Fibroblast of peridontal ligament (primary cell): ENCODE results near the gene CCDC192.

Source experiments
- DNase-seq: peaks from one replicate; pipeline ENCODE4 v3.0.0-alpha.2; 2010; ENCODE audit errors: extremely low read depth

CCDC192 gene

DNA sequence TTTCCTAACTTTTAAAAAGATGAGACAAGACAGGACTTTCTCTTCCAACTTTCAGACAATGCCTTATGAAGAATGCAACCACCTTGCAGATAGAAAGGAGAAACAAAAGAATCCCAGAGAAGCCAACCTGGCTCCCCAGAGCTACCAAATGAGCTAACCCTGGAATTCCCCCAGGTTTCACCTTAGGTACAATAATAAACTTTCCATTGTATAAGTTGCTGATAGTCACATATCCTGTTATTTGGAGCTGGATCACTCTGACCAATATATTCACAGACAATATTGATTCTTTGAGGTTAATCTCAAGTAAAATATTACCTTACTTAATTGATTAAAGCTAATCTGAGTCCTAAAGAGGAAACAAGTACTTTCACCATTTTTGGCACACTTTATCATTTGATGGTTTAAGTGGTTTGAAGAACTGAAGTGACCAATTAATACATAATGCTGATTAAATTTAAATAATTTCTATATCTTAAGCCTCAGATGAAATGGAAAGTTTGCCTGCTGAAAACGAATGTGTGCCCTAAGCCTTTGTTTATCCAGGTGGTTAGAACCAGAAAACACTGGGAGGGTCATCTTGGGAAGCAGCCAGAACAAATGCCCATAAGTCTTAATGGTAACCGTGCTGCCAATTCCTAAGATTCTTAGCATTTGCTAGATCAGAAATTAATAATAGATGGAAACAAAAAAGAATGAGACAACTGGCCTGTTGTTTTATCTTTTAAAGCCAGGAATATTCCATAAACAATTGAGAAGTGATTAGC is 220.8 kb downstream of the CCDC192 start:
- DNase-seq = no peak

DNA sequence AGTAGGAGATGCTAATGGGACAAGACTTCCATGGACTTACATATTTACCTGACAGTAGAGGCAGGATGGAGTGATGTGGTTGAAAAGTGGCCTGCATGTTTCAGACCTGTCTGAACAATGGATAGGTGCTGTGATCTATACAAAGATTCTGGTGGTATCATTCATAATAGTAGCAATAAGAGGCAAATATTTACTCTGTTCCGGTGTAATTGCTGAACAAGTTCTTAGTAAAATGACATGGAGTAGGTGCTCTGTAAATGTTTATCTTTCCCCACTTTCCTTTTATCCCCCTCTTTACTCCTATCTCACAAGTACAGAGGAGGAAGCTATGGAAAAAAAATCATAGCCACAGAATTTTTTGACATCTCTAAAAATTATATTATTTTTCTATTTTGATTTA is 221.4 kb downstream of the CCDC192 start:
- DNase-seq = no peak

DNA sequence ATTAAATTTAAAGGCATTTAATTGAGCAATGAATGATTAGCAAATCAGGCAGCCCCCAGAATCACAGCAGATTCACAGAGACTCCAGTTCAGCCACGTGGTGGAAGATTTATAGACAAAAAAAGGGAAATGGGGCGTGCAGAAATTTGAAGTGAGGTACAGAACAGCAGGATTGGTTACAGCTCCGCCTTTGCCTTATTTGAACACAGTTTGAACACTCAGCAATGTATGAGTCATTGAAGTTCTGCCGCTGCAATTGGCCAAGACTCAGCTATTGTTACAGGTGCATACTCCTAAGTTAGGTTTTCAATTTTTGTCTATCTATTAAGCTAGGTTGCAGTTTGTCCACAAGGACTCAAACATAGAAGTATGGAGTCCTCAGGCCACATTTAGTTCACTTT is 222.7 kb downstream of the CCDC192 start:
- no peak for DNase-seq

DNA sequence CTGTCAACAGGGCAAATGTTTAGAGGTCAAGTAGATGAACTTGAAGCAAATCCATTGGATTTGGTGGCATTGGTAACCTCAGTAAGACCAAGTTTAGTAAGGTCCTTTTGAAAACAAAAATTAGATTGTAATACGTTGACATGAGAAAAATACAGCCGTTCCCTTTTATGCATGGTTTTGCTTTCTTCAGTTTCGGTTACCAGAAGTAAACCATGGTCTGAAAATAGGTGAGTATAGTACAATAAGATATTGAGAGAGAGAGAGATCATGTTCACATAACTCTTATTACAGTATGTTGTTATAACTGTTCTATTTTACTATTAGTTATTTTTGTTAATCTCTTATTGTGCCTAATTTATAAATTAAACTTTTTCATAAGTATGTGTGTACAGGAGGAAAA is 223.8 kb downstream of the CCDC192 start:
- DNase-seq = no peak

DNA sequence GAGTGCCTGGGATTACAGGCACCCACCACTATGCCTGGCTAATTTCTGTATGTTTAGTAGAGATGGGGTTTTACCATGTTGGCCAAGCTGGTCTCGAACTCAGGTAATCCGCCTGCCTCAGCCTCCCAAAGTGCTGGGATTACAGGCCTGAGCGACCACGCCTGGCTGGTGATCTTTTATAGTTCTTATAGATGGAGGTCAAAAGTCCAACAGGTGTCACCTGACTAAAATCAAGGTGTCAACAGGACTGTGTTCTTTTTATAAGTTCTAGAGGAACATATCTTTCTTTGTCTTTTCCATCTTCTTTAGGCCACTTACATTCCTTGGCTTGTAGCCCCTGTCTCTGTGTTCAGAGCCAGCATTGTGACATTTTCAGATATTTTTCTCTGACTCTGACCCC is 224.9 kb downstream of the CCDC192 start:
- DNase-seq = no peak

DNA sequence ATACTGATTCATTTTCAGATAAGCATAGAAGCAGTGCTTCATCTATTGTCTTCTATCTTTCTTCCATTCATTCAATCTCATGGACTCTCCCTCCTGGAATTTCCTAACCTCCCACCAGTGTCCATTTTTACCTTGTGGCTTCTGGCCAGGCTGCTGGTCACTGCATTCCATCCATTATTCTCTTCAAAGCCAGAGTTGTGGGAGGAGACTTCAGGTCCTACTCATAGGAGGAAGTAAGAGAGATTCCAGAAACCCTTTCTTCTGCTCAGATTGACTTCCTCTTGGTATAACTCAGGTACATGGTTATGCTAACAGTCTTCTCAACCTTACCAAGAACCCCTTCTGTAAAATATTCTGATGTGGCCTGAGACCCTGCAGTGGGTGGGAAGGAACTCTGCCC is 227.1 kb downstream of the CCDC192 start:
- no peak for DNase-seq

DNA sequence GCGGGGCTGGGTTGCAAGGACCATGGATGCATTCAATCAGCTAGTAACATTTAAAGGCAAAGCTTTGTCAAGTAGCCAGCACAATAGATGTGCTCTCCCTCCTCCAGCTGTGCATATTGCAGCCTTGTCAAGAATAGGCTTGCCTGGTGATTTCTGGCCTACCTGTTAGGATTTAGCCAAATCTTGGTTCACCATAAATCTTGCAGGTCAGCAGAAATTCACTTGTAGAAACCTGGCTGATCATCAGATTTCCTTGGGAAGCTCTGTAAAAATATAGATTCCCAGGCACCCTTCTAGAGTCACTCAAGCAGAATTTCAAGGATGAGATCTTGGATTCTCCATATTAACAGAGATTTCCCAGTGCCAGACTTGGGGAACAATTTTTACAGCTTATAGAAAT is 228.2 kb downstream of the CCDC192 start:
- no peak for DNase-seq

DNA sequence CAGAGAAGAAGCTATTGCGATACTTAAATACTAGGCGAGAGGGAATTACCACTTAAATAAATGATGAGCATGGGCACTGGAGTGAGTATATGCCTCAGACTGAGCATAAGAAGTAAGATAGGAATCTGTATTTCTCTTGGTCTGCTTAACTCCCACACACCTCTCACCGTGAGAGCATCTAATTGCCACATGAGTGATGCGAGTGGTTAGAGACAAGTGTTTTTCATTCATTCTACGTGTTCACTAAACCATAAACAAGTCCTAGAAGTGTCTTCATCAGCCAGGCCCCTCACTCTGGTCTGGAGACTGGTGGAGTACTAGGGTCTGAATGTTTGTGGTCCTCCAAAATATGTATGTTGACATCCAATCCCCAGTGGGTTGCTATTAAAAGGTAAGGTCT is 230.2 kb downstream of the CCDC192 start:
- no peak for DNase-seq

DNA sequence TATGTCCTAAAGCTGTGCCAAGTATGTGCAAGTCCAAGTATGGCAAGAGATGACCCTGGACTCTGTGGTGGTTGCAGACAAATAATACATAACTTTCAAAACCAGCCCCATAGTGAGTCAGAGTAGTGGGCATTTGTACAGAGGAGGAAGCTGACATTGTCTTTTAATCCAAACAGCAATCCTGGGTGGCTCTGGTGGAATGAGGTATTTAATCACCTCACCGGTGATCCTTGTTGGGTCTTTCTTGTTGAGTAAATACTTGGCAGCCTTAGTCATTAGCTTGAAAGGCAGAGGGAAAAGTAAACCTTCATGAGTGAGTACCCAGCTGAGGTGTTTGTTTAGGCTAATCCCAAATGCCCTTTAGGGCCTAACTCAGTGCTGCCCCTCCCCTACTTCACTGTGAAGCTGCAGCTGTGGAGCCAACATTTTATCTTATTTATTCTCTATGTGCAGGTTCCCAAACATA is 231.6 kb downstream of the CCDC192 start:
- DNase-seq = peak; percentile 69

DNA sequence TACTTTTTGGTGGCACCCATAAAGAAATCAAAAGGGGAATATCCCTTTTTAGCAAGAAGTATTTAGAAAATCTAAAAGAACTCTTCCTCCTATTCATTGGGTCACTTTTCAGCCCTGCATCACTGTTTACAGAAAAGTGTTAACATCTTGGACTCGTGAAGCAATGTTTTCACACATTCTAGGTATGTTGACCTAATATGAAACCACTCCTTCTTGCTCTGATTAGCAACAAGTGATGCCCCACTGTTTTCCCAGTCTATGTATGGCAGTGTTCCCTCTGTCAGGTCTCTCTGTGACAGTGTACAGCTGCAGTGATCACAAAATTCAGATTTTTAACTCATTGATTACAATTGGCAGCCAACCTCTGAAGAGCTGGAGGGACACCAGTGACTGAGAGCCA is 232.2 kb downstream of the CCDC192 start:
- DNase-seq = no peak

DNA sequence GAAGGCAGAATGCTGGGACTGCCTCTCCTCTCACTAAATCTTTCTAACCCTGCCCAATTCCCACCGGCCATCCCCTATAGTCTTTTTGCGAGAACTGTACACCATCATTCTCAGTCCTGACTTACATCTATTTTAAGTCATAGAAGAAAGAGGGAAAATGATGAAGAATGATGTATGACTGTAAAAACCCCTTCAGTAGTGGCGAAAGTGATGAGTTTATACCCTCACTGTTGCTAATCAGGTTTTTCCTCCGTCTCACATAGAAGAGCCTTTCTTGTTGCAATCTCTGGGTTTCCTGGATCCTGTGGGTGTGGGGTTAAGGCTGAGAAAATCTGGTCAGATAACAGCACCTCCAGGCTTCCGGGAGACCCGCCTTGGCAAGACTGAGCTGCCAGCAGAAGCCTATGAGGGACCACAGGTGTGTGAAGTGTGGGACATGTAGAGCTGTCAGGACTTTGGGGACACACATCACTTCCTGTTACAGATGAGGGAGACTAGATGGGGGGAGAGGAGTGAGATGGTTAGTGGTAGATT is 233.3 kb downstream of the CCDC192 start:
- DNase-seq = no peak

DNA sequence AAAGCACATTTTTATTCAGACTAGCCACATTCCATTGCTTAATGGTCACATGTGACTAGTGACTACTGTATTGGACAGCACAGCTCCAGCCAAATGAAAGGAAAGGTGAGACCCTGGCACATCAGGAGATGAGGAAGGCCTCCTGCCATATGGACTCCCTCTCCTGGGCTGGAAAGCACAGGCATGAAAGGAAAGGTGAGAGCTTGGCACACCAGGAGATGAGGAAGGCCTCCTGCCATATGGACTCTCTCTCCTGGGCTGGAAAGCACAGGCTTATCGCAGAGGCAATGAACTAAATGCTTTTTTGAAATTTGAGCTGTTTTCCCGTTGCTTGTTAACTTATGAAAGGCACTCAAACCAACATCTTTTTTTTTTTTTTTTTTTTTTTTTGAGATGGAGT is 235.6 kb downstream of the CCDC192 start:
- DNase-seq = no peak

DNA sequence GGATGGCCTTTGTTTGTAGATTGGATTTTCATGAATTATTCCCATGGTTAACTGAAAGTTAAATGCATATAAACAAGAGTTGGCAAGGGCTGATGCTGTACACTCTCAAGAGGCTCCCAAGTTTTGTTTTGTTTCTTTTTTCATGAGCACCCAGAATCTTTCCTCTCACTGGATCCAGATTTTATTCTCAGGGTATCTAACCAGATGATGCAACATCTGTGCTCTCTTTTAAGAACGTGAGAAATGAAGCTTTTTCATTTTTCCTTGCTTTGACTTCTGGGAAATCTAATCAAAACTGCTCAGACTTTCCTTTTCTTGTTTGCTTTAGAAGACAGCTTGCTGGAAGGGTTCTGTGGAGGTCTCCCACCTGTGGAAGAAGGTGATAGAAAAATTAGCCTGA is 237.7 kb downstream of the CCDC192 start:
- peak; percentile 43 for DNase-seq

DNA sequence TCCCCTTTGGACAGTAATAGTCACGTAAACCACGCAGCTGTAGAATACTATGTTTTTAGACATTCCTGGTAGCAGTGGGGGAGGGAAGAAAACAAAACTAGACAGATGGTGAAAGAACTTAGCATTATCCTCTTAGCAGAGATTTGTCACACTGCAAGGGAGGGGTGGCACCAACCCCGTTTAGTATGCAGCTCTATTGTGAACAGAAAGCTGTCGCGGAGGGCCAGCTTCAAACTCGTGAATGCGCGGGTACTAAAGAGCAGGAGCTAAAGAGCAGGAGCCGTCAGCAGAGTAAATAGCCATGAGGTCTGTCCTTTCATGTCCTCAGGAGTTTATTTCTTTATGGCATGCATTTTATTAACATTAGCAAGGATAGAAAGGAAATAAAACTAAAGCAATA is 238.5 kb downstream of the CCDC192 start:
- DNase-seq = peak; percentile 36

DNA sequence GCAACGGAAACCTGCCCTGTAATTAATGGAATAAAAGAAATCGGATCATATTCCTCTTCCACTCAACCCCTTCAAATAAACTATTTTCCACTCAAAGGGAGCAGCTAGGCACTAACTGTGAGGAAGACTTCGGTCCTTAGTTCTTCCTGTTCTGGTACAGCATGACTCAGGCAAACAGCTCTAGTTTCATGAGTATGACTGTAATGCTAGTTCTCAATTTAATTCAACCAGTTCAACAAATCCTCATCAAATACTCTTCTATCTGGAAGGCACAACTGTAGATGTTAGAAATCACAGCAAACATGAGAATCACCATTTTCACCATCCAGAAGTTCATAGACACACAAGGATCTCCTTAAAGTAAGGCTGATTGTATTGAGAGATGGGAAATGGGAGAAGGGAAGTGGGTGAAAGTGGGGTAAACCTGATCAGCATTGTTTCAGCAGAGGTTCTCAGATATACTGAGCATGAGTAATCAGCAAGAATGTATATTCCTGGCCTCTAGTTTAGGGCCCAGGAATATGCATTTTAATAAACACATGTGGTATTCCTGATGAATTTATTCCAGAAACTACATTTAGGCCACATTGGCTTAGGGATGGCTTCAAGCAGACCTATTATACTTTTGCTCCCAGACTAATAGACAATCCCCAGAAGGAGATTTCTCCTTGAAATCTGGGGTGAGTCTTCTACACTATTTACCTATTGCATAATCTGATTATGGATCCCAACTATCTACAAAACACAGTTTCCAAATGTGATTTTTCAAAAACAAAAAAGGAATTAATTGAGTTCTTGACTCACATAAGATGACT is 239.3 kb downstream of the CCDC192 start:
- DNase-seq = peak; percentile 56

DNA sequence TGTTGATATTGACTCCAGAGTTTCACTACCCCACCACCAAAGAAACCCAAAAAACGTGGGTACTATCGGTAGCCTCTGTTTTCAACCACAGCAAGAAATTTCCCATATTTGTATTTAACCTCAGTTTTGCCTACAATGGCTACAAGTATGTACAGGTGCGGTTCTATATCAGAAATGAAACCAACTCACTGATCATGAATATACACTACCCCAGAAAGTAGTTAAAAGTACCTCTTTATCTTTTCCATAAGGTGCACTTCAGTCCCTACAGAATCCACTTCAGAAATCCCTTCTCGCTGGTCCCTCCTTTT is 239.8 kb downstream of the CCDC192 start:
- DNase-seq = no peak

DNA sequence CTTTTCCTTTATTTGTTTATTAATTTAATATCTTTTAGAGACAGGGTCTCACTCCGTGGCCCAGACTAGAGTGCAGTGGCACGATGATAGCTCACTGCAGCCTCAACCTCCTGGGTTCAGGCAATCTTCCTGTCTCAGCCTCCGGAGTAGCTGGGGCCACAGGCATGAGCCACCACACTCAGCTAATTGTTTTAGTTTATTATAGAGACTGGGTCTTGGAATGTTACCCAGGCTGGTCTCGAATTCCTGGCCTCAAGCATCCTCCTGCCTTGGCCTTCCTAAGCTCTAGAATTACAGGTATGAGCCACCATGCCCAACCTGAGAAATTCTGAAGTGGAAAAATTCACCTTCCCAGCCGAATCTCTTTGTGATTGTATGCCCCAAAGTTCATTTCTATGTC is 240.9 kb downstream of the CCDC192 start:
- no peak for DNase-seq

DNA sequence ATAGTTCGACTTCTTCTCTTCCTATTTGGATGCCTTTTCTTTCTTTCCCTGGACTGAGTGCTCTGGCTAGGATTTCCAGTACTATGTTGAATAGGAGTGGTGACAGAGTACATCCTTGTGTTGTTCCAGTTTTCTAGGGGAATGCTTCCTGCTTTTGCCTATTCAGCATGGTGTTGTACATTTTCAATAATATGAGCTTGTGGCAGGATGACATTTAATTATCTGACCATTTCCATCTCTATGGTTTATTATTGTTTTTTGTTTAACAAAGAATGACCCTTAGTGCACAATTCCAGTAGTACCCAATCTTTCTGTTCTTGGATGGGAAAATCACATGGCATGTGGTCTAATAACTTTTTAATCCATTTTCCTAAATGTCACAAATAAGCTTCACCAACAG is 244.8 kb downstream of the CCDC192 start:
- DNase-seq = no peak

DNA sequence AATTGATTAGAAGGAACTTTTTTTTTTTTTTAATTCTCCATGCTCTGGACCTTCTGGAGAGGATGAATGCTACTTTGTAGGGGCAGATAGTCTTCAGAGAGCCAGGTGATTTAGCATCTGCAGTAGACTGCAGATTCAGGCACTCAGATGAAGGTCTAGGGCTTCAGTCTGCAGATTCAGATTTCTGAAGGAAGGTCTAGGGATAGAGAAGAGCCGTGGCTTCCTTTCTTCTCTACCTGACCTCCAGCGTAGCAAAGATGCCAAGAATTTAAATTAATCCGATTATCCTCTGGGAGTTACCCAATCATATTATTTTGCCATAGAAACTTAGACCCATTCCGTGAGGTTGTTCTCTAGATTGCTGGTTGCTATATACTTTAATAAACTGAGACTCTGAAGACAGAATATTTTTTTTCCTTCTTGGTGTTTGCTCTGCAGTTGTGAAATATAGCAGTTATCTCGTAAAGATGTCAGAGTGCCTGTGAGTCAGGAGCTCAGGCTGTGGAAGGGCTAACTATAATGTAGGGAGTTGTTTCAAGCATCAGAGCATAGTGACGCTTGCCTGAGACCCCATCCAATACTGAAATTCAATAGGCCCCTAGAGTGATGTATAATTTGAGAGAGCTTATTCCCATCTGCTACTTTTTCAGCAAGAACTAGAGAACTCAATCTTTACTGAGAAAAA is 247.7 kb downstream of the CCDC192 start:
- peak; percentile 32 for DNase-seq

DNA sequence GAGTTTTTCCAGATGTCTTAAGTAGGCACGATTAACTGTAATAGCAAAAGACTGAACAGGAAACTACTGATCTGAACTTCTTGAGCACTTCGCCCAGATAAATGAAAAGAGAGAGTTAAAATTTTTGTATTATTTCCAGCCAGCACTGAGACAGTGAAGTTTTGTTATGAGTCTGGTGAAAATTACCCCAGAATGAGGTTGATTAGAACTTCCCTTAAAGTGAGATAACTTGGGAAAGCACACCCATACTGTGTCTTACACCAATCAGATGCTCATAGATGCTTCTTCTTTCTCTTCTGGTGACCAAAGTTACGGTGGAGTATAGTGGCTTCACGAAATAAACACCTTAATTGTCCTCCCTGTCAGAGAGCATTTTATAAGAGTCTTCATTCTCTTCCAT is 248.6 kb downstream of the CCDC192 start:
- DNase-seq = no peak

DNA sequence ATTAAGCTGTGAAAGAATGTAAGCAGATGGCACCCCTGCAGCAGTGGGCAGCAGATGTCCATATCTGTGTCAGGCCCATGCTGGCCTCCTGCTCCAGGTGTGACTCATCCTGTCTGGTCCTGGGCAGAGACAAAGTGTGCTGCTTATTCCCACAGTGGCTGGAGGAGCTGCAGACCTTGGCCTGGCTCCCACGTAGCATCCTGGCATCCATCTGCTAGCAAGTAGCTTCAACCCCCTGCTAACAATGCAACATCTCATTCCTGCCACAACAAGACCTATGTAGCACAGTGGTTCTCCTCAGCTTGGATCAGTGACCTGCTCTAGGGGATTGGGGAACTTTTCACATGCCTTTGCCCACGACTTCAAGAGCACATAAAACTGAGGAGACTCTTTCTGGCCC is 254.0 kb downstream of the CCDC192 start:
- DNase-seq = peak; percentile 22

DNA sequence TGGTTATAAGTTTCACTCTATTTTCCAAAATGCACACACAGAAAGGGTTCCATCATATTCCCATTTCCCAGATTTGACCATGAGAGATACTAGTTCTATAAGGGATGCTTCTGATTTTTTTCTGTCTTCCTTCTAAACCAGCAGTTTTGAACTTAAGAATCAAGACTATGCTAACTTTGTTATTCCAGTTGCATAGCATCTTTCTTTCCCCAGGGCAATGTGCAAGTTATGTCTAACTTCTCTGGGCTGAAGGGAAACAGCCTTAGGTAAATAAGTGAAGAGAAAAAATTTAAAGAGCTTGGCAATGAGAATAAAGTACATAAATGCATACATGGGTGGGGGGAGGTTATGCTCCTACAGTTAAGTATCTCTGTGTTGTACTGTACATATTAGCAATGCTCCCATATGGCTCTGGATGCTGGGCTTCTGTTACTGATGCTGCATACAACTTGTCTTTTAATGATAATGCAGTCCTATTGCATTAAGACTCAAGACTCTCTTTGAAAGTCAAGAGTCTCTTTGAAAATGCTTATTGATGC is 254.6 kb downstream of the CCDC192 start:
- DNase-seq = no peak
